Spleen (tissue), 7 donors: ENCODE data around the gene STARD9.

Source experiments
- CTCF ChIP-seq, 11 experiments: fragments of 200-600 bp in 7 of 11; fragments of 450-650 bp in 4 of 11; sonication (generic) in 4 of 11; IDR thresholded peaks in 8 of 11; conservative IDR thresholded peaks in 3 of 11; 1 replicate in 7 of 11; 2 replicates in 4 of 11; pipeline versions ENCODE4 v1.4.0 to v1.8.0; 2016 to 2021; ENCODE audit warnings: antibody characterized with exemption in 11 of 11, inconsistent platforms in 4 of 11, mild to moderate bottlenecking in 1 of 11
- POLR2A ChIP-seq, 3 donors: fragments of 450-650 bp; IDR thresholded peaks; one replicate each; pipeline ENCODE4 v1.5.1; 2017; ENCODE audit warnings: antibody characterized with exemption in 3 of 3, mild to moderate bottlenecking in 1 of 3
- POLR2AphosphoS5 ChIP-seq, 3 donors: sonication (generic); formaldehyde crosslinking; IDR thresholded peaks; one replicate each; pipeline ENCODE4 v1.5.1; 2017; ENCODE audit warnings: antibody characterized with exemption in 3 of 3
- donor health status: DM: no; HTN: no; CAD: no; lungs with moderate emphysema.
- donor health status: DM: no; HTN: no; CAD: no.
- donor health status: DM: no; HTN: no; CAD: no.

- TF ChIP-seq CTCF (IDR thresholded peaks at IDR 0.05 in 8 of 11, conservative IDR thresholded peaks at IDR 0.05 in 3 of 11) (no peak), POLR2AphosphoS5 (IDR thresholded peaks at IDR 0.05) (no peak), POLR2A (IDR thresholded peaks at IDR 0.05) (no peak)
Observed at GRCh38 chr15:42544853-42545629, 30.4 kb upstream of the STARD9 start.
